Ramos (cell line): ENCODE data around the gene KIF3B.
"Not testable (repeated sequence)": the region's sequence is repeated elsewhere in the genome, so short reads cannot be mapped to it uniquely, and the experiment has no call there.

ENCODE experiments used
- in situ Hi-C: fragments of 300-500 bp; cut with MboI; formaldehyde crosslinking; loops from one replicate; pipeline ENCODE4 v1.14.3; 2022; ENCODE audit warnings: low sequenced_read_pairs; ENCODE audit not compliant: unreplicated experiment

The KIF3B gene

GRCh38 chr20:32370897-32371296 is 93.4 kb downstream of the KIF3B start:
- in situ Hi-C loops: no loop called here

GRCh38 chr20:32378461-32378860 is 101.0 kb downstream of the KIF3B start:
- in situ Hi-C loops: no loop called here

GRCh38 chr20:32380037-32380436 is 102.6 kb downstream of the KIF3B start:
- in situ Hi-C loops: not testable (repeated sequence)

GRCh38 chr20:32380745-32381144 is 103.3 kb downstream of the KIF3B start:
- in situ Hi-C loops: no loop called here

- in situ Hi-C loops: no loop called here
Observed at GRCh38 chr20:32382102-32382950, 104.9 kb downstream of the KIF3B start.

- in situ Hi-C loops: not testable (repeated sequence)
Observed at GRCh38 chr20:32383441-32383840, 106.0 kb downstream of the KIF3B start.
